Transverse colon (tissue), 3 donors: ENCODE measurements around the gene MORC1.

Source experiments
- CTCF ChIP-seq, 5 experiments: fragments of 200-600 bp in 3 of 5; fragments of 450-650 bp in 2 of 5; sonication (generic) in 3 of 5; IDR thresholded peaks; 1 replicate in 2 of 5; 2 replicates in 3 of 5; pipeline ENCODE4 v1.5.1; 2016 to 2017; ENCODE audit warnings: antibody characterized with exemption in 5 of 5, inconsistent platforms in 3 of 5, mild to moderate bottlenecking in 2 of 5, moderate library complexity in 1 of 5
- POLR2A ChIP-seq: fragments of 450-650 bp; IDR thresholded peaks from one replicate; pipeline ENCODE4 v1.6.1; 2016; ENCODE audit warnings: antibody characterized with exemption, mild to moderate bottlenecking, moderate library complexity

DNA sequence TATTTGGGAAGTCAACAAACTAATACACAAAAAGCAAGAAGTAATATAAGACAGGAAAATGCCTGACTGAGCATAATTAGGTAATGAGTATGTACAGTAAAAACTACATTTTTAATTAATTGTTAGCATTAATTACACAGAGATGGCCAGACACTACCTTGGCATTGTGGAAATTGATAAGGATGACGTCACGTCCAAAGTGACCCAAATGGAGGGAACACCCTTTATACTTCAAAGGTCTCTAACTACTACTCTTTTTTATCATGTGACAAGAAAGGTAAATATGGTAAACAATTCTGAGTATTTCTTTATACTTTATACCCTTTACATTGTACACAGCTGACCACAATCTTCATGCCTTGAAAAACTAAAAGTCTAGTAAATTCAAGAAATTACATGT lies 141.9 kb downstream of the MORC1 start:
- TF ChIP-seq CTCF (IDR thresholded peaks at IDR 0.05) (no peak), POLR2A (no peak)
